H9 (cell line): Measurements from ENCODE around the gene UBE4B. TPM values are rescaled to one million over a fixed set of nuclear protein-coding genes. Genes with fewer than 3 reads are reported as not detected.

ENCODE experiments used
- DNase-seq: peaks from one replicate; pipeline ENCODE4 v3.0.0-alpha.2; 2017
- H2AFZ ChIP-seq: one replicate; pipeline ENCODE4 v1.6.1; 2013; ENCODE audit warnings: mild to moderate bottlenecking, low read length, control low read depth, moderate library complexity
- H2AK5ac ChIP-seq: 2 replicates; pipeline ENCODE4 v1.6.1; 2013; ENCODE audit warnings: low read length, control low read depth, mixed read lengths; ENCODE audit not compliant: insufficient read length
- H2BK120ac ChIP-seq: one replicate; pipeline ENCODE4 v1.6.1; 2013; ENCODE audit warnings: low read depth, mild to moderate bottlenecking, low read length, control low read depth, inconsistent platforms; ENCODE audit not compliant: poor library complexity, severe bottlenecking
- H2BK12ac ChIP-seq: 2 replicates; pipeline ENCODE4 v1.6.1; 2013; ENCODE audit warnings: low read length, control low read depth, mixed read lengths, low read depth; ENCODE audit not compliant: insufficient read length
- H2BK15ac ChIP-seq: 2 replicates; pipeline ENCODE4 v1.6.1; 2013; ENCODE audit warnings: low read depth, low read length, control low read depth
- H2BK20ac ChIP-seq: one replicate; pipeline ENCODE4 v1.6.1; 2013; ENCODE audit warnings: low read depth, mild to moderate bottlenecking, low read length, control low read depth, inconsistent platforms; ENCODE audit not compliant: poor library complexity, severe bottlenecking
- H2BK5ac ChIP-seq: 2 replicates; pipeline ENCODE4 v1.6.1; 2013; ENCODE audit warnings: low read length, control low read depth, mixed read lengths; ENCODE audit not compliant: insufficient read length
- H3K14ac ChIP-seq: 2 replicates; pipeline ENCODE4 v1.6.1; 2013; ENCODE audit warnings: low read length, control low read depth; ENCODE audit not compliant: insufficient read depth
- H3K18ac ChIP-seq: 2 replicates; pipeline ENCODE4 v1.6.1; 2013; ENCODE audit warnings: low read depth, mild to moderate bottlenecking, mixed read lengths, low read length, control low read depth; ENCODE audit not compliant: insufficient read length
- H3K23ac ChIP-seq: 2 replicates; pipeline ENCODE4 v1.6.1; 2013; ENCODE audit warnings: low read length, control low read depth, mixed read lengths, low read depth; ENCODE audit not compliant: insufficient read length
- H3K23me2 ChIP-seq: 2 replicates; pipeline ENCODE4 v1.6.1; 2013; ENCODE audit warnings: low read depth, mild to moderate bottlenecking, mixed read lengths, low read length, control low read depth; ENCODE audit not compliant: insufficient read length, poor library complexity, severe bottlenecking
- H3K27ac ChIP-seq: 2 replicates; pipeline ENCODE4 v1.5.1; 2013; ENCODE audit warnings: low read length, control low read depth, mixed read lengths, low read depth; ENCODE audit not compliant: insufficient read length
- H3K27me3 ChIP-seq: 2 replicates; pipeline ENCODE4 v1.6.1; 2013; ENCODE audit warnings: low read length, control low read depth, inconsistent platforms; ENCODE audit not compliant: insufficient read depth
- H3K4ac ChIP-seq: 2 replicates; pipeline ENCODE4 v1.6.1; 2013; ENCODE audit warnings: low read depth, mild to moderate bottlenecking, control low read depth, inconsistent platforms, low read length, moderate library complexity
- H3K4me1 ChIP-seq: 2 replicates; pipeline ENCODE4 v1.6.1; 2013; ENCODE audit warnings: low read length, control low read depth, inconsistent platforms; ENCODE audit not compliant: insufficient read depth
- H3K4me2 ChIP-seq: 2 replicates; pipeline ENCODE4 v1.6.1; 2013; ENCODE audit warnings: low read length, control low read depth, mixed read lengths; ENCODE audit not compliant: insufficient read length, insufficient read depth
- H3K56ac ChIP-seq: 2 replicates; pipeline ENCODE4 v1.6.1; 2013; ENCODE audit warnings: low read depth, mild to moderate bottlenecking, mixed read lengths, low read length, control low read depth; ENCODE audit not compliant: insufficient read length
- H3K79me1 ChIP-seq: 2 replicates; pipeline ENCODE4 v1.6.1; 2013; ENCODE audit warnings: low read depth, mild to moderate bottlenecking, moderate library complexity, low read length, control low read depth, inconsistent platforms; ENCODE audit not compliant: insufficient read depth, poor library complexity, severe bottlenecking
- H3K79me2 ChIP-seq: 2 replicates; pipeline ENCODE4 v1.6.1; 2013; ENCODE audit warnings: low read length, control low read depth, inconsistent platforms; ENCODE audit not compliant: insufficient read depth
- H3K9ac ChIP-seq: 2 replicates; pipeline ENCODE4 v1.6.1; 2013; ENCODE audit warnings: low read length, control low read depth, mixed read lengths; ENCODE audit not compliant: insufficient read length; ENCODE audit errors: extremely low read depth
- H3K9me3 ChIP-seq: one replicate; pipeline ENCODE4 v1.6.1; 2013; ENCODE audit warnings: low read depth, low read length, inconsistent platforms; ENCODE audit not compliant: control insufficient read depth
- H3T11ph ChIP-seq: one replicate; pipeline ENCODE4 v1.6.1; 2013; ENCODE audit warnings: mild to moderate bottlenecking, low read length, control low read depth, inconsistent platforms
- H4K20me1 ChIP-seq: one replicate; pipeline ENCODE4 v1.6.1; 2013; ENCODE audit not compliant: control insufficient read depth, insufficient read length, insufficient read depth
- H4K5ac ChIP-seq: 2 replicates; pipeline ENCODE4 v1.6.1; 2013; ENCODE audit warnings: low read depth, mild to moderate bottlenecking, mixed read lengths, low read length, control low read depth; ENCODE audit not compliant: insufficient read length
- H4K8ac ChIP-seq: replicated peaks from 2 replicates; pipeline ENCODE4 v1.6.1; 2013; ENCODE audit warnings: low read length, control low read depth, mixed read lengths, low read depth; ENCODE audit not compliant: insufficient read length
- H4K91ac ChIP-seq: 2 replicates; pipeline ENCODE4 v1.6.1; 2013; ENCODE audit warnings: low read depth, mild to moderate bottlenecking, moderate library complexity, mixed read lengths, low read length, control low read depth; ENCODE audit not compliant: insufficient read length
- H3K27ac Mint-ChIP-seq, 3 experiments: 2 replicates in 2 of 3; 3 replicates in 1 of 3; pipeline ENCODE4 v1.8.0; 2020 to 2021; ENCODE audit warnings: mixed read lengths in 3 of 3, mild to moderate bottlenecking in 1 of 3, moderate library complexity in 1 of 3
- H3K27me3 Mint-ChIP-seq: 2 replicates; pipeline ENCODE4 v1.8.0; 2021; ENCODE audit warnings: low read depth, mild to moderate bottlenecking, moderate library complexity, mixed read lengths
- H3K36me3 Mint-ChIP-seq, 3 experiments: 2 replicates in 2 of 3; 3 replicates in 1 of 3; pipeline ENCODE4 v1.8.0; 2020 to 2021; ENCODE audit warnings: low read depth in 3 of 3, mixed read lengths in 3 of 3; ENCODE audit not compliant: insufficient read depth in 1 of 3
- H3K4me1 Mint-ChIP-seq, 2 experiments: 2 replicates each; pipeline ENCODE4 v1.8.0; 2020; ENCODE audit warnings: mixed read lengths in 2 of 2
- H3K4me3 Mint-ChIP-seq, 2 experiments: 2 replicates in 1 of 2; 3 replicates in 1 of 2; pipeline ENCODE4 v1.8.0; 2020 to 2021; ENCODE audit warnings: mild to moderate bottlenecking in 2 of 2, mixed read lengths in 2 of 2, moderate library complexity in 1 of 2
- H3K9me3 Mint-ChIP-seq, 2 experiments: 2 replicates in 1 of 2; 3 replicates in 1 of 2; pipeline ENCODE4 v1.8.0; 2020; ENCODE audit warnings: mild to moderate bottlenecking in 2 of 2, mixed read lengths in 2 of 2, moderate library complexity in 1 of 2
- CTCF ChIP-seq: fragments of 200-600 bp; sonication (generic); conservative IDR thresholded peaks from 3 replicates; pipeline ENCODE4 v1.8.0; 2021; ENCODE audit warnings: antibody characterized with exemption, mild to moderate bottlenecking
- WGBS: extraction: QIAGEN DNeasy Blood & Tissue Kit; methylation state at CpG from one replicate; pipeline ENCODE4 v1.1.7; 2013; ENCODE audit warnings: missing lambda C conversion rate, low lambda C conversion rate, mixed read lengths; ENCODE audit not compliant: insufficient read length; ENCODE audit errors: extremely low coverage; 5-methylcytosine and 5-hydroxymethylcytosine counted together
- total RNA-seq: library from RNA; stranded (reverse); gene quantifications from 2 replicates; pipeline ENCODE4 v1.2.1, GENCODE V29; 2021

The UBE4B gene
- total RNA-seq, 1 experiment from 2014 or later, result 67.6 TPM

GRCh38 chr1:10007169-10007568 is 25.6 kb upstream of the UBE4B start:
- Histone ChIP-seq H2BK15ac (no peak overlapping the region), H3K14ac (no peak overlapping the region), H4K20me1 (no peaks in the 10 kb centered on the region), H3K23ac (no peak overlapping the region), H3K27me3 (no peaks in the 10 kb centered on the region), H2BK20ac (no peak overlapping the region), H3K18ac (no peak overlapping the region), H3K4me2 (no peak overlapping the region), H3K4me1 (no peaks in the 10 kb centered on the region), H2BK12ac (no peak overlapping the region), H4K8ac (no peak overlapping the region), H2BK120ac (no peak overlapping the region), H3K23me2 (no peaks in the 10 kb centered on the region), H2BK5ac (no peak overlapping the region), H2AFZ (no peak overlapping the region), H3T11ph (no peak overlapping the region), H2AK5ac (no peak overlapping the region), H3K79me2 (no peaks in the 10 kb centered on the region), H3K9me3 (no peaks in the 10 kb centered on the region), H4K5ac (no peak overlapping the region), H3K27ac (no peak overlapping the region), H4K91ac (no peak overlapping the region), H3K79me1 (no peaks in the 10 kb centered on the region), H3K9ac (no peak overlapping the region), H3K56ac (no peak overlapping the region), H3K4ac (no peak overlapping the region)
- Mint-ChIP-seq H3K4me3 (no peak overlapping the region), H3K9me3 (no peaks in the 10 kb centered on the region), H3K27ac (no peak overlapping the region), H3K4me1 (no peaks in the 10 kb centered on the region; a peak in 1 of 4 replicates), H3K36me3 (no peaks in the 10 kb centered on the region), H3K27me3 (no peaks in the 10 kb centered on the region; the same call in 1 of the 2 replicates)
- no peak for DNase-seq
- TF ChIP-seq CTCF, result no peak
- no CpG with 5 or more reads among the region's 4 CpGs for WGBS
